Kidney (tissue), 14 donors: ENCODE data around the gene ATP7A. TPM values are rescaled to one million over a fixed set of nuclear protein-coding genes. Genes with fewer than 3 reads are reported as not detected.
A peak's percentile ranks its signal among the peaks of the same experiment; 100 is the strongest.

Experiments used
- DNase-seq, 5 donors: peaks; one replicate each; pipeline ENCODE4 v3.0.0-alpha.2; 2013 to 2020
- FAIRE-seq: peaks from 2 replicates; lab custom pipeline; 2012; peaks lifted over from hg19 to GRCh38; lab: Jason Lieb, UNC
- H3K27ac ChIP-seq, 2 donors: one replicate each; pipeline ENCODE4 v1.7.0; 2013; ENCODE audit warnings: low read depth in 2 of 2, low read length in 2 of 2, inconsistent platforms in 1 of 2
- H3K27me3 ChIP-seq: one replicate; pipeline ENCODE4 v1.7.1; 2013; ENCODE audit warnings: low read length, inconsistent platforms; ENCODE audit not compliant: control insufficient read depth, insufficient read depth
- H3K36me3 ChIP-seq, 3 donors: one replicate each; pipeline versions ENCODE4 v1.7.0 to v1.7.1; 2013; ENCODE audit warnings: low read length in 3 of 3, control low read depth in 1 of 3, inconsistent platforms in 1 of 3; ENCODE audit not compliant: insufficient read depth in 3 of 3, control insufficient read depth in 2 of 3
- H3K4me1 ChIP-seq, 3 donors: one replicate each; pipeline versions ENCODE4 v1.7.0 to v1.7.1; 2013; ENCODE audit warnings: low read length in 3 of 3, inconsistent platforms in 1 of 3, low read depth in 1 of 3; ENCODE audit not compliant: control insufficient read depth in 2 of 3, insufficient read depth in 2 of 3
- H3K4me3 ChIP-seq, 3 donors: one replicate each; pipeline versions ENCODE4 v1.7.0 to v1.8.1; 2013; ENCODE audit warnings: low read length in 3 of 3, control low read depth in 1 of 3, inconsistent platforms in 1 of 3
- H3K9ac ChIP-seq, 3 donors: one replicate each; pipeline versions ENCODE4 v1.7.0 to v1.7.1; 2013; ENCODE audit warnings: low read length in 3 of 3, control low read depth in 1 of 3, inconsistent platforms in 1 of 3
- H3K9me3 ChIP-seq, 3 donors: one replicate each; pipeline versions ENCODE4 v1.7.0 to v1.7.1; 2013; ENCODE audit warnings: low read length in 3 of 3, control low read depth in 1 of 3, inconsistent platforms in 1 of 3; ENCODE audit not compliant: control insufficient read depth in 2 of 3, insufficient read depth in 1 of 3
- CTCF ChIP-seq: IDR thresholded peaks from 3 replicates; pipeline ENCODE4 v1.5.1; 2012; ENCODE audit warnings: mild to moderate bottlenecking, moderate library complexity, borderline replicate concordance; ENCODE audit not compliant: insufficient read depth; ENCODE audit errors: extremely low read depth
- intact Hi-C: fragments of 100-400 bp; cut with DNase I; formaldehyde crosslinking; loops from one replicate; pipeline ENCODE4 v1.11.1; 2022
- polyA plus RNA-seq: library from polyadenylated mRNA; stranded (reverse); fragments of 350-450 nt; fragmentation: Illumina TruSeq; extraction: RNeasy Lipid Tissue Mini Kit (QIAGEN cat#74804); gene quantifications from one replicate; pipeline ENCODE4 v1.2.3, GENCODE V29; 2014; ENCODE audit warnings: low read depth, low replicate concordance; ENCODE audit not compliant: insufficient read depth
- total RNA-seq: library from RNA; stranded (reverse); fragmentation: NEBNext Ultra II Directional; extraction: Animal tissue kit (Norgen Biotek cat#: 25700); gene quantifications from one replicate; pipeline ENCODE4 v1.2.1, GENCODE V29; 2021
- donor health status: control.
- donor health status: control.
- donor health status: control.
- donor health status: control.
- donor health status: control.
- donor health status: DM: yes; HTN: yes; CAD: no.
- donor health status: Normal renal cell carcinoma (clear cell type).

ATP7A gene
- total and polyA plus RNA-seq, 2 donors from 2014 or later: 1.9 to 11.9 TPM

GRCh38 chrX:77925764-77926163, 15.3 kb downstream of the ATP7A start:
- Histone ChIP-seq H3K9ac (no peak overlapping the region), H3K4me3 (peak overlapping the region in 1 of 3 donors; percentile 13), H3K27me3 (no peaks in the 10 kb centered on the region), H3K4me1 (no peaks in the 10 kb centered on the region), H3K36me3 (no peaks in the 10 kb centered on the region), H3K9me3 (no peaks in the 10 kb centered on the region), H3K27ac (no peak overlapping the region)
- intact Hi-C loops: no loop called here
- TF ChIP-seq CTCF: no peak
- DNase-seq (no peak), FAIRE-seq (no peak)

GRCh38 chrX:77930581-77930980, 20.1 kb downstream of the ATP7A start:
- intact Hi-C loops: no loop called here
- Histone ChIP-seq H3K36me3 (no peaks in the 10 kb centered on the region), H3K9me3 (no peaks in the 10 kb centered on the region), H3K9ac (no peak overlapping the region), H3K4me1 (no peaks in the 10 kb centered on the region), H3K27me3 (no peaks in the 10 kb centered on the region), H3K4me3 (no peak overlapping the region), H3K27ac (no peak overlapping the region)
- no peak for DNase-seq
- no peak for TF ChIP-seq CTCF
- no peak for FAIRE-seq

GRCh38 chrX:77935886-77936285, 25.4 kb downstream of the ATP7A start:
- TF ChIP-seq CTCF: no peak
- DNase-seq (no peak), FAIRE-seq (no peak)
- no peaks in the 10 kb centered on the region for H3K4me1 ChIP-seq
- no peaks in the 10 kb centered on the region for H3K27me3 ChIP-seq
- H3K9me3 ChIP-seq: no peaks in the 10 kb centered on the region
- no peak overlapping the region for H3K27ac ChIP-seq
- no peak overlapping the region for H3K4me3 ChIP-seq
- intact Hi-C loops: no loop called here
- H3K9ac ChIP-seq: no peak overlapping the region
- H3K36me3 ChIP-seq: no peaks in the 10 kb centered on the region

GRCh38 chrX:77936299-77936698, 25.8 kb downstream of the ATP7A start:
- H3K9ac ChIP-seq: no peak overlapping the region
- no peaks in the 10 kb centered on the region for H3K27me3 ChIP-seq
- H3K4me3 ChIP-seq: no peak overlapping the region
- no peak for TF ChIP-seq CTCF
- no peaks in the 10 kb centered on the region for H3K9me3 ChIP-seq
- no peak for DNase-seq
- no peaks in the 10 kb centered on the region for H3K36me3 ChIP-seq
- no peak overlapping the region for H3K27ac ChIP-seq
- intact Hi-C loops: no loop called here
- no peak for FAIRE-seq
- H3K4me1 ChIP-seq: no peaks in the 10 kb centered on the region
